NT2/D1 (cell line): Measurements from ENCODE around the gene RNF44.
"Not testable (repeated sequence)": the region's sequence is repeated elsewhere in the genome, so short reads cannot be mapped to it uniquely, and the experiment has no call there.

ENCODE experiments used
- SUZ12 ChIP-seq: IDR thresholded peaks from 2 replicates; pipeline ENCODE4 v1.6.1; 2011; ENCODE audit not compliant: insufficient read length, insufficient read depth; ENCODE audit errors: extremely low read depth
- YY1 ChIP-seq: IDR thresholded peaks from 2 replicates; pipeline ENCODE4 v1.6.1; 2011; ENCODE audit not compliant: insufficient read length, insufficient read depth
- ZNF274 ChIP-seq: IDR thresholded peaks from 2 replicates; pipeline ENCODE4 v1.6.1; 2011; ENCODE audit warnings: mild to moderate bottlenecking, low read depth, low read length

GRCh38 chr5:176487160-176487559 lies 50.0 kb downstream of the RNF44 start:
- not testable (repeated sequence) for TF ChIP-seq ZNF274, YY1, SUZ12
